ENCODE data around the gene SLC30A2. TPM values are rescaled to one million over a fixed set of nuclear protein-coding genes. Genes with fewer than 3 reads are reported as not detected.

The SLC30A2 gene
- total RNA-seq, 1 experiment from 2014 or later = 0.35 TPM

DNA sequence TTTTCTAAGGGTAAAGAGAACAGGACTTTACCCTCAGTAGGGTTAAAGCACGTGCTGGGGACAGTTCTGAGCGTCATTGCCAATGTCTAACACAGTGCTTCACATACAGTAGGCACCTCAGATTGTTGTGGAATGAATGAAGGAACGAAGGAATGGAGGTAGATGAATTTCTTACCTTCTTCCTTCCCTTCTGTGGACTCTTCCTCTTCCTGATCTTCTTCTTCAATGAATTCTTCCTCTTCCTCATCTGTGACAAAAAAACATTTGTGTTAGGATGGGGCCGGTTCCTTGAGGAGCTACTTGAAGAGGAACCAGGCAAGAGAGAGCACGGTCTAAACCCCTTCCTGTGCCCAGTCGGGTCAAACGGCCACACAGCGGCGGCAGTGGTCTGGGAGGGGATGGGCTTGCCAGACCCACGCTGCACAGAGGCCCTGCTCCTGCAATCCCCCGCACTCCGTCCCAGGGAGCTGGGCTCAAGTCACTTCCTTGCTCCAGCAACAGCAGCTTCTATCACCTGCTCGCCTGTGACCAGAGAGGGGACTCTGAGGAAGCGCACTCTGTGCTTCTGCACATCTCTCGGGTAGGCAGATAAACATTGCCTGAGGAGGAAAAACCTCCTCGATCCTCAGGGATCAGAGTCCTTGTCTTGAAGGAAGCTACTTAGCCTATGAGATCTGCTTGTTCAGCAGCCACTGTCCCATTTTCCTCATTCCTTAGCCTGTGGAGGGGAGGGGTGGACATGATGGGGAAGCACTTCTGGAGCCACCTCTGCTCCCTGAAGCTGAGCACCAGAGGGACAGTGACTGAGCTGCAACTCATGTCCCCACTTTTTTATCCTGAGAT, 8.0 kb upstream of the SLC30A2 start:
- Histone ChIP-seq H2BK15ac (ENCODE audit: low read depth, low read length) (no peak overlapping the region), H3K23ac (ENCODE audit: insufficient read length, low read depth, low read length) (no peak overlapping the region), H3K27ac (ENCODE audit: insufficient read length, low read depth, low read length) (no peak overlapping the region), H3K9ac (ENCODE audit: extremely low read depth, insufficient read length, low read length) (no peak overlapping the region), H3T11ph (ENCODE audit: low read length) (no peak overlapping the region), H3K18ac (ENCODE audit: insufficient read length, low read depth, low read length) (no peak overlapping the region), H2AK5ac (ENCODE audit: insufficient read length, low read length) (no peak overlapping the region), H3K4me2 (ENCODE audit: insufficient read depth, insufficient read length, low read length) (no peak overlapping the region), H3K4ac (ENCODE audit: low read depth, low read length) (no peak overlapping the region), H4K91ac (ENCODE audit: insufficient read length, low read depth, low read length) (no peak overlapping the region), H3K9me3 (ENCODE audit: control insufficient read depth, low read depth, low read length) (no peaks in the 10 kb centered on the region), H3K56ac (ENCODE audit: insufficient read length, low read depth, low read length) (no peak overlapping the region), H3K4me1 (ENCODE audit: insufficient read depth, low read length) (no peaks in the 10 kb centered on the region), H3K14ac (ENCODE audit: insufficient read depth, low read length) (no peak overlapping the region), H2BK20ac (ENCODE audit: low read depth, low read length, poor library complexity, severe bottlenecking) (no peak overlapping the region), H2BK5ac (ENCODE audit: insufficient read length, low read length) (no peak overlapping the region), H3K79me1 (ENCODE audit: insufficient read depth, low read depth, low read length, poor library complexity, severe bottlenecking) (no peaks in the 10 kb centered on the region), H3K23me2 (ENCODE audit: insufficient read length, low read depth, low read length, poor library complexity, severe bottlenecking) (no peaks in the 10 kb centered on the region), H4K20me1 (ENCODE audit: control insufficient read depth, insufficient read depth, insufficient read length) (no peaks in the 10 kb centered on the region), H3K79me2 (ENCODE audit: insufficient read depth, low read length) (no peaks in the 10 kb centered on the region), H4K8ac (replicated peaks; ENCODE audit: insufficient read length, low read depth, low read length) (no peak overlapping the region), H2BK12ac (ENCODE audit: insufficient read length, low read depth, low read length) (no peak overlapping the region), H4K5ac (ENCODE audit: insufficient read length, low read depth, low read length) (no peak overlapping the region), H3K27me3 (ENCODE audit: insufficient read depth, low read length) (peaks cover 6% of the 10 kb centered on the region; the same call in 1 of the 2 replicates), H2BK120ac (ENCODE audit: low read depth, low read length, poor library complexity, severe bottlenecking) (no peak overlapping the region), H2AFZ (ENCODE audit: low read length) (no peak overlapping the region)
- H3K27ac Mint-ChIP-seq = no peak overlapping the region
- TF ChIP-seq, protein P1, sequence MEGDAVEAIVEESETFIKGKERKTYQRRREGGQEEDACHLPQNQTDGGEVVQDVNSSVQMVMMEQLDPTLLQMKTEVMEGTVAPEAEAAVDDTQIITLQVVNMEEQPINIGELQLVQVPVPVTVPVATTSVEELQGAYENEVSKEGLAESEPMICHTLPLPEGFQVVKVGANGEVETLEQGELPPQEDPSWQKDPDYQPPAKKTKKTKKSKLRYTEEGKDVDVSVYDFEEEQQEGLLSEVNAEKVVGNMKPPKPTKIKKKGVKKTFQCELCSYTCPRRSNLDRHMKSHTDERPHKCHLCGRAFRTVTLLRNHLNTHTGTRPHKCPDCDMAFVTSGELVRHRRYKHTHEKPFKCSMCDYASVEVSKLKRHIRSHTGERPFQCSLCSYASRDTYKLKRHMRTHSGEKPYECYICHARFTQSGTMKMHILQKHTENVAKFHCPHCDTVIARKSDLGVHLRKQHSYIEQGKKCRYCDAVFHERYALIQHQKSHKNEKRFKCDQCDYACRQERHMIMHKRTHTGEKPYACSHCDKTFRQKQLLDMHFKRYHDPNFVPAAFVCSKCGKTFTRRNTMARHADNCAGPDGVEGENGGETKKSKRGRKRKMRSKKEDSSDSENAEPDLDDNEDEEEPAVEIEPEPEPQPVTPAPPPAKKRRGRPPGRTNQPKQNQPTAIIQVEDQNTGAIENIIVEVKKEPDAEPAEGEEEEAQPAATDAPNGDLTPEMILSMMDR (conservative IDR thresholded peaks at IDR 0.05) = no peak
- H3K27me3 Mint-ChIP-seq (ENCODE audit: low read depth) = peaks cover 82% of the 10 kb centered on the region
- no peak overlapping the region for H3K4me3 Mint-ChIP-seq
- no peaks in the 10 kb centered on the region for H3K36me3 Mint-ChIP-seq (ENCODE audit: insufficient read depth in 1 of 3, low read depth in 3 of 3)
- no peaks in the 10 kb centered on the region for H3K9me3 Mint-ChIP-seq
- 0 out of 4 replicates have a peak, but pooled peaks cover 0 to 2% of the 10 kb centered on the region in 2 experiments for H3K4me1 Mint-ChIP-seq
- peak; percentile 56 for DNase-seq
- no CpG with 5 or more reads among the region's 16 CpGs for WGBS (ENCODE audit: extremely low coverage, insufficient read length, low lambda C conversion rate)
